Peyer's patch (tissue), 4 donors: Measurements from ENCODE around the gene PACSIN1.

Experiments used
- POLR2A ChIP-seq, 2 donors: fragments of 450-650 bp; IDR thresholded peaks; one replicate each; pipeline ENCODE4 v1.5.1; 2017; ENCODE audit warnings: antibody characterized with exemption in 2 of 2, mild to moderate bottlenecking in 2 of 2, moderate library complexity in 2 of 2
- TF ChIP-seq, protein P1 (sequence below), 6 experiments: fragments of 450-650 bp in 4 of 6; fragments of 200-600 bp in 2 of 6; sonication (generic) in 1 of 6; IDR thresholded peaks; one replicate each; pipeline ENCODE4 v1.5.1; 2017 to 2019; ENCODE audit warnings: antibody characterized with exemption in 6 of 6, mild to moderate bottlenecking in 3 of 6, moderate library complexity in 1 of 6

DNA sequence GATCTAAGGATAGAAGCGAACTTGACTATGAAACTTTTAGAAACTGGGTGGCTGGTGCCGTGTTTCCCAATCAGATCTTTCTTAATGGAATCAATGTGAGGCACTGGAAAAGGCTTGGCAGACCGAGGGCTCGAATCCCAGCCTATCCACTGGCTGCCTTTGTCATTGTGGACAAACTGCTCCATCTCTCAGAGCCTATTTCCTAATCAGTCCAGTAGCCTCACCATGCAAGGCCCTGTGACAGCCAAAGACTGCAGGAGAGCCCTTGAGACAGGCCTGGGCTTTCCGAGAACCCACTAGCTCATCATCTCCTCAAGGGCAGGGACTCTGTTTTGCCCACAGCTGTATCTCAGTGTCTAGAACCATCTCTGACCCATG, 46.9 kb downstream of the PACSIN1 start:
- TF ChIP-seq, protein P1, sequence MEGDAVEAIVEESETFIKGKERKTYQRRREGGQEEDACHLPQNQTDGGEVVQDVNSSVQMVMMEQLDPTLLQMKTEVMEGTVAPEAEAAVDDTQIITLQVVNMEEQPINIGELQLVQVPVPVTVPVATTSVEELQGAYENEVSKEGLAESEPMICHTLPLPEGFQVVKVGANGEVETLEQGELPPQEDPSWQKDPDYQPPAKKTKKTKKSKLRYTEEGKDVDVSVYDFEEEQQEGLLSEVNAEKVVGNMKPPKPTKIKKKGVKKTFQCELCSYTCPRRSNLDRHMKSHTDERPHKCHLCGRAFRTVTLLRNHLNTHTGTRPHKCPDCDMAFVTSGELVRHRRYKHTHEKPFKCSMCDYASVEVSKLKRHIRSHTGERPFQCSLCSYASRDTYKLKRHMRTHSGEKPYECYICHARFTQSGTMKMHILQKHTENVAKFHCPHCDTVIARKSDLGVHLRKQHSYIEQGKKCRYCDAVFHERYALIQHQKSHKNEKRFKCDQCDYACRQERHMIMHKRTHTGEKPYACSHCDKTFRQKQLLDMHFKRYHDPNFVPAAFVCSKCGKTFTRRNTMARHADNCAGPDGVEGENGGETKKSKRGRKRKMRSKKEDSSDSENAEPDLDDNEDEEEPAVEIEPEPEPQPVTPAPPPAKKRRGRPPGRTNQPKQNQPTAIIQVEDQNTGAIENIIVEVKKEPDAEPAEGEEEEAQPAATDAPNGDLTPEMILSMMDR (IDR thresholded peaks at IDR 0.05) = no peak
- TF ChIP-seq POLR2A (IDR thresholded peaks at IDR 0.05) = no peak
